ENCODE measurements around the gene GPR68.

GRCh38 chr14:91264151-91265150, 19.9 kb upstream of the GPR68 start:
- TF ChIP-seq CTCF (optimal IDR thresholded peaks at IDR 0.05 in 1 of 3, IDR thresholded peaks at IDR 0.05 in 1 of 3, conservative IDR thresholded peaks at IDR 0.05 in 1 of 3; ENCODE audit: extremely low read depth in 1 of 3, insufficient read depth in 2 of 3, low read length in 3 of 3): no peak
- TF ChIP-seq EZH2 (IDR thresholded peaks at IDR 0.05; ENCODE audit: low read length): no peak

Measured in keratinocyte (primary cell).